Retinal pigment epithelial cell (primary cell): ENCODE data around the gene RNF26.

ENCODE experiments used
- DNase-seq: peaks from one replicate; pipeline ENCODE4 v3.0.0-alpha.2; 2010; ENCODE audit warnings: low read depth
- H3K4me3 ChIP-seq: 2 replicates; pipeline ENCODE4 v1.5.1; 2011; ENCODE audit warnings: mild to moderate bottlenecking, low read length, control low read depth, moderate library complexity
- TF ChIP-seq, protein P1 (sequence below): conservative IDR thresholded peaks from 2 replicates; pipeline ENCODE4 v1.5.1; 2011; ENCODE audit warnings: low read depth, low read length, control low read depth, inconsistent platforms

The RNF26 gene

DNA sequence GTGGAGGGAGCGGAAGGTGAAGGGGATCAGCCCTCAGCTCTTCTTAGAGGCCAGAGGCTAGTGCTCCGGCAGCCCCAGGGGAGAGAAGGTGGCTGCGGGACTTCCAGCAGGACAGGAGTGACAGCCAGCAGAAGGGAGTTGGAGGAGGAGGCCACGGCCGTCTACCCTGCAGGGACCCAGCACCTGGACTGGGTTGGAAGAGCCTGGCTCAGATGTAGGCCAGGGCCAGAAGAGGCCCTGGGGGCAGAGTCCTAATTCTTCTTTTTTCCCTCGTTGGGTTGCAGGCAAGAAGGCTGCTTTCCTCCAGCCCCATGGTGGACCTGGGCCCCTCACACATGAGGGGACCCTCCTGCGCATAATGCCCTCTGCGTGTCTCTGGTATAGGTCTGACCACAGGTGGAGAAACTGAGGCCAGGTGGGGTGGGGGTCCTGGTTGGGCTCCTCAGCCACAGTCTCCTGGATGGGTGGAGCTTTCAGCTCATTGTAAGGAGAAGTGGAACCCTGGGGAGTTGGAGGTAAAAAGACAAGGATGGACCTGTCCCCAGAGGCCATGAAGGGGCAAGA, 15.1 kb upstream of the RNF26 start:
- no peak overlapping the region for H3K4me3 ChIP-seq
- no peak for DNase-seq
- TF ChIP-seq, protein P1, sequence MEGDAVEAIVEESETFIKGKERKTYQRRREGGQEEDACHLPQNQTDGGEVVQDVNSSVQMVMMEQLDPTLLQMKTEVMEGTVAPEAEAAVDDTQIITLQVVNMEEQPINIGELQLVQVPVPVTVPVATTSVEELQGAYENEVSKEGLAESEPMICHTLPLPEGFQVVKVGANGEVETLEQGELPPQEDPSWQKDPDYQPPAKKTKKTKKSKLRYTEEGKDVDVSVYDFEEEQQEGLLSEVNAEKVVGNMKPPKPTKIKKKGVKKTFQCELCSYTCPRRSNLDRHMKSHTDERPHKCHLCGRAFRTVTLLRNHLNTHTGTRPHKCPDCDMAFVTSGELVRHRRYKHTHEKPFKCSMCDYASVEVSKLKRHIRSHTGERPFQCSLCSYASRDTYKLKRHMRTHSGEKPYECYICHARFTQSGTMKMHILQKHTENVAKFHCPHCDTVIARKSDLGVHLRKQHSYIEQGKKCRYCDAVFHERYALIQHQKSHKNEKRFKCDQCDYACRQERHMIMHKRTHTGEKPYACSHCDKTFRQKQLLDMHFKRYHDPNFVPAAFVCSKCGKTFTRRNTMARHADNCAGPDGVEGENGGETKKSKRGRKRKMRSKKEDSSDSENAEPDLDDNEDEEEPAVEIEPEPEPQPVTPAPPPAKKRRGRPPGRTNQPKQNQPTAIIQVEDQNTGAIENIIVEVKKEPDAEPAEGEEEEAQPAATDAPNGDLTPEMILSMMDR = no peak

DNA sequence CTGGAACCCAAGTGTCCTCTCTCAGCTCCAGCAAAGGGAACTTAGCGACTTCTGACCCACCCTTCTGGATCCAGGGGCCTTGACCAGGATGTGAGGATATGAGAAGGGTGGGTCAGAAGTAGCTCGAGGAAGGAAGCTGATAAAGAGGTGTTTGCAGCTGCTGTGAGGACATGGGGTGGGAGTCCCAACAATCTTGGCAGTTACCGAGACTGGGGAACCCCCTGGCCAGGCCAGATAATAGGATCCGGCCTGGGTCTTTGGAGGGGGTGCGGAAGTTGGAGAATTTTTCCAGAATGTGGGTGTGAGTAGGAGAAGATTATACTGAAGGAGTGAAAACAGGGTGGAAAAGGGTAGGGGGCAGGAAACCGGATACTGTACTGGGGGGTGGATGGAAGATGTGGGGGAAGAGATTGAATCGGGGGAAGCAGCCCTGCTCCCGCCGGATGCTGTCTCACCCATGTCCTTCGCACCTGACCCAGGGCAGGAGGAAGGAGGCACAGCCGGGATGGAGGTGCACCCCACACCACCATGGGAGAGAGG, 14.6 kb upstream of the RNF26 start:
- DNase-seq = no peak
- H3K4me3 ChIP-seq = no peak overlapping the region
- TF ChIP-seq, protein P1 = no peak

DNA sequence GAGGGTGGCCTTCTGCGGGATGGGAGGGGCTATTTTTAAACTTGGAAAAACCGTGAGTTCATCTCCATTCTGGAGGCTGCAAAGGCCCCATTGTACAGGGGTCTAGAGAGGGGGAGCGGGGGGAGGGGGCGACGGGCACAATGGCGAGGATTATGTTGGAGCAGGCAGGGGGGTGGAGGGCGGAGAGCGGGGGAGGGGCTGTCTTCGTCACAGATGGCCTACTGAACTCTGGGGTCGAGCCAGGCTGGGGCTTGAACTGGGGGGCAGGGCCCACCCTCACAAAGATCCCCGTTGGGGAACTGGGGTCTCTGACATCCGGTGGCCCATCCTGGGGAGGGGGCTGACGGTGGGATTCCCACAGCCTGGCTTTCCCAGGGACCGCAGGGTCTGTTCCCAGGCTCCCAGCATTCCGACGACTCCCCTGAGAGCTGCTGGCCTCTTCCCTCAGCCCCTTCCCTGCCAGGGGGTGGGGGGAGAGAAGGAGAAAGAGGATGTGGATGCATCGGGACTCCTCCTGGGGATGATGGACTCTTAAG, 14.0 kb upstream of the RNF26 start:
- peak overlapping the region; percentile 46 for H3K4me3 ChIP-seq
- TF ChIP-seq, protein P1 = no peak

DNA sequence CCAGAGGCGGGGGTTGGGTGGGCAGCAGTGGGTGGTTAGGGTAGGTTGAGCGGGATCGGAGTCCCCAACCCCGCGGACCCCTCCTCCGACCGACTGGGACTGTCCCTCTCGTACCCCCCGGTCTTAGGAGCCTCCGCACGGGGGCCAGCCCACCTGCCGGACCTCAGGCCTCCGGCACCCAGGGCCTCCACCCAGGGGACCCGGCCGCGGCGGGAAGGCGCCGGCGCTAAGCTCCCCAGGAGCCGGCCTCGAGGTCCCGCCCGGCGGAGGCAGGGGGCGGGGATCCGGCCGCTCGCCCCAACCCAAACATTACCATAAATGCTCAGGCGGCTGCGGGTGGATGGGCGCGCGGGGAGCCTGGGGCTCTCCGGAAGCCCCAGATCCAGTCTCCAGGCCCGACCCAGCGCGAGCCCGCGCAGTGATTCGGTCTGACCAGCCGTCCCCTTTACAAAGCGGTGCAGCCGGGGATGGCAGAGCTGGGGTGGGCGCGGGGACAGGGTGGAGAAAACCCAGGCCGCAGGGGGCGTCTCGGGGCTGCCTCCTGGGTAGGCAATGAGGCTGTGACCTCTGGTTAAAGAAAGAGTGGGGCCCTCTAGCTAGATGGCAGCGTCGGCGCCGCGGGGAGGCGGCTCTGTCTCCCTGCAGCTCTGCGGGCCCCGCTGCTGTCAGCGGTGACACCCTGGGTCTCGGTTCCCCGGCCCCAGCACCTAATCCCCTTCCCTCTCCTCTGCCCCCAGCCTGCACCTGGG, 13.4 kb upstream of the RNF26 start:
- peak overlapping the region; percentile 46 for H3K4me3 ChIP-seq
- no peak for DNase-seq
- TF ChIP-seq, protein P1 = no peak

More for the DNA sequence above, 14.0 kb upstream of the RNF26 start:
- no peak for DNase-seq

DNA sequence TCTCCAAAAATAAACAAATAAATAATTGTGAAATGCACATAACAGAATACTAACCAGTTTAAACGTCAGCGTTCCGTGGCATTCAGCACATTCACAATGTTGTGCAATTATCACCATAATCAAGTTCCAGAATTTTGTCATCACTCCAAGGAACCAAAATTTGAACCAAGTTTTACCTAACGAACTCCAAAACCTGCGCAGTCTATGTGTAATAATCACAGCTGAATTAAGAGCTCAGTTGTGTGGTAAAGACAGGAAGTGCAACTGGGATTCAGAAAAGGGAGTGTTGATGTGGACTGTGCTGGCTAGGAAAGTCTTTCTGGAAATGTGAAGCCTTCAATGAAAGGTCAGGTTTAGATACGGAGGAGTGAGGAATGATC, 12.0 kb upstream of the RNF26 start:
- DNase-seq = no peak
- H3K4me3 ChIP-seq = no peak overlapping the region
- TF ChIP-seq, protein P1 = peak; percentile 3

DNA sequence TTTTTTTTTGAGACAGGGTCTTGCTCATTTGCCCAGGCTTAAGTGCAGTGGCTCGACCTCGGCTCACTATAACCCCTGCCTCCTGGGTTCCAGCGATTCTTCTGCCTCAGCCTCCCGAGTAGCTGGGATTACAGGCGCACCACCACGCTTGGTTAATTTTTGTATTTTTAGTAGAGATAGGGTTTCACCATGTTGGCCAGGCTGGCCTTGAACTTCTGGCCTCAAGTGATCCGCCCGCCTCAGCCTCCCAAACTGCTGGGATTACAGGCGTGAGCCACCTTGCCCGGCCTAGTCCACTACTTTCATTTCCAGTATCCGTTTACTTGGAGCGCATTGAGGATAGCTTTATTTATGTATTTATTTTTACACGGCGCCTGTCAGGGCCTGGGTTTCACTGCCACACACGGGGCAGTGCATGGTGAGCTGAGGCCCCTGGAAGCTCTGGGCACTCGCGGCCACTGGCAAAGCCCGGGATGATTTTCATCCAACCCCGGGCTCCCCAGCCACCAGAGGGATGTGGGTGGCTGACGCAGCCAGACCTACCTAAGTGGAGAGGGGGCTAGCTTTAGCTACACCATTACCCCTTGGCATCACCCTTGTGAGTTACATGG, 11.3 kb upstream of the RNF26 start:
- TF ChIP-seq, protein P1 = no peak
- no peak overlapping the region for H3K4me3 ChIP-seq
- no peak for DNase-seq
